CD14-positive monocyte (primary cell): Measurements from ENCODE around the gene RIMS3. TPM values are rescaled to one million over a fixed set of nuclear protein-coding genes. Genes with fewer than 3 reads are reported as not detected.
"Not testable (repeated sequence)": the region's sequence is repeated elsewhere in the genome, so short reads cannot be mapped to it uniquely, and the experiment has no call there.

Experiments used
- DNase-seq, 3 donors: peaks; one replicate each; pipeline ENCODE4 v3.0.0-alpha.2; 2011 to 2022
- H2AFZ ChIP-seq: 2 replicates; pipeline ENCODE4 v1.6.0; 2012; ENCODE audit warnings: mild to moderate bottlenecking, low read depth, low read length, inconsistent platforms; ENCODE audit not compliant: insufficient read depth, poor library complexity, severe bottlenecking
- H3K27ac ChIP-seq, 2 donors: 1 replicate in 1 of 2; 2 replicates in 1 of 2; pipeline ENCODE4 v1.5.1; 2012 to 2013; ENCODE audit warnings: low read length in 2 of 2, control low read depth in 1 of 2, inconsistent platforms in 1 of 2, low read depth in 1 of 2, mild to moderate bottlenecking in 1 of 2
- H3K27me3 ChIP-seq, 2 donors: one replicate each; pipeline versions ENCODE4 v1.6.0 to v1.6.1; 2011 to 2013; ENCODE audit warnings: low read length in 2 of 2; ENCODE audit not compliant: control insufficient read depth in 2 of 2, insufficient read depth in 2 of 2
- H3K36me3 ChIP-seq, 2 donors: replicated peaks in 1 of 2; 1 replicate in 1 of 2; 2 replicates in 1 of 2; pipeline versions ENCODE4 v1.5.1 to v1.6.1; 2012 to 2013; ENCODE audit warnings: low read length in 2 of 2, control low read depth in 1 of 2, inconsistent platforms in 1 of 2, mild to moderate bottlenecking in 1 of 2; ENCODE audit not compliant: insufficient read depth in 2 of 2, control insufficient read depth in 1 of 2
- H3K4me1 ChIP-seq, 2 donors: 1 replicate in 1 of 2; 2 replicates in 1 of 2; pipeline versions ENCODE4 v1.5.1 to v1.6.1; 2012 to 2013; ENCODE audit warnings: low read length in 2 of 2, control low read depth in 1 of 2, inconsistent platforms in 1 of 2, mild to moderate bottlenecking in 1 of 2, moderate library complexity in 1 of 2; ENCODE audit not compliant: insufficient read depth in 2 of 2, control insufficient read depth in 1 of 2
- H3K4me2 ChIP-seq: replicated peaks from 2 replicates; pipeline ENCODE3; 2012; ENCODE audit warnings: low read length, moderate library complexity, mild to moderate bottlenecking; ENCODE audit not compliant: poor library complexity, severe bottlenecking; ENCODE audit errors: extremely low read depth
- H3K4me3 ChIP-seq, 3 experiments: fragments of 200-600 bp in 1 of 3; sonication (generic) in 1 of 3; replicated peaks in 1 of 3; 1 replicate in 2 of 3; 2 replicates in 1 of 3; pipeline ENCODE4 v1.5.1; 2011 to 2013; ENCODE audit warnings: low read length in 3 of 3, mild to moderate bottlenecking in 3 of 3, control low read depth in 2 of 3, low read depth in 2 of 3, inconsistent platforms in 1 of 3, moderate library complexity in 1 of 3
- H3K79me2 ChIP-seq: 2 replicates; pipeline ENCODE4 v1.6.0; 2012; ENCODE audit warnings: mild to moderate bottlenecking, control low read depth, inconsistent platforms, low read length, moderate library complexity; ENCODE audit not compliant: insufficient read depth
- H3K9ac ChIP-seq: 2 replicates; pipeline ENCODE4 v1.6.0; 2017; ENCODE audit warnings: low read length, mild to moderate bottlenecking; ENCODE audit not compliant: insufficient read depth, poor library complexity, severe bottlenecking
- H3K9me3 ChIP-seq, 2 donors: replicated peaks in 1 of 2; 1 replicate in 1 of 2; 2 replicates in 1 of 2; pipeline versions ENCODE4 v1.5.1 to v1.6.1; 2012 to 2013; ENCODE audit warnings: low read length in 2 of 2, control low read depth in 1 of 2; ENCODE audit not compliant: control insufficient read depth in 1 of 2, insufficient read depth in 1 of 2
- H4K20me1 ChIP-seq: 2 replicates; pipeline ENCODE4 v1.6.0; 2012; ENCODE audit warnings: mild to moderate bottlenecking, low read length, control low read depth, moderate library complexity; ENCODE audit not compliant: insufficient read depth
- H3K27ac Mint-ChIP-seq, 7 donors: one replicate each; pipeline ENCODE4 v1.8.0; 2020; ENCODE audit warnings: mild to moderate bottlenecking in 7 of 7, mixed read lengths in 7 of 7, moderate library complexity in 6 of 7, inconsistent platforms in 2 of 7
- H3K27me3 Mint-ChIP-seq, 3 donors: one replicate each; pipeline ENCODE4 v1.8.0; 2021 to 2022; ENCODE audit warnings: low read depth in 3 of 3, mild to moderate bottlenecking in 3 of 3, mixed read lengths in 3 of 3, moderate library complexity in 3 of 3, inconsistent platforms in 1 of 3
- H3K36me3 Mint-ChIP-seq, 2 donors: one replicate each; pipeline ENCODE4 v1.8.0; 2020; ENCODE audit warnings: mixed read lengths in 2 of 2, inconsistent platforms in 1 of 2, mild to moderate bottlenecking in 1 of 2
- H3K4me1 Mint-ChIP-seq: one replicate; pipeline ENCODE4 v1.8.0; 2020; ENCODE audit warnings: mild to moderate bottlenecking, mixed read lengths
- H3K4me3 Mint-ChIP-seq, 2 donors: one replicate each; pipeline ENCODE4 v1.8.0; 2020; ENCODE audit warnings: mild to moderate bottlenecking in 2 of 2, mixed read lengths in 2 of 2, moderate library complexity in 1 of 2
- H3K9me3 Mint-ChIP-seq, 7 donors: one replicate each; pipeline ENCODE4 v1.8.0; 2020 to 2022; ENCODE audit warnings: mixed read lengths in 7 of 7, mild to moderate bottlenecking in 6 of 7, moderate library complexity in 6 of 7, inconsistent platforms in 2 of 7
- CTCF ChIP-seq: fragments of 200-600 bp; IDR thresholded peaks from one replicate; pipeline ENCODE4 v1.8.0; 2022; ENCODE audit warnings: antibody characterized with exemption, mild to moderate bottlenecking
- WGBS: methylation state at CpG from one replicate; pipeline ENCODE4 v1.1.5; 2013; ENCODE audit warnings: missing lambda C conversion rate; ENCODE audit not compliant: insufficient coverage; 5-methylcytosine and 5-hydroxymethylcytosine counted together
- intact Hi-C, 2 donors: fragments of 100-400 bp; cut with micrococcal nuclease; formaldehyde crosslinking; loops; one replicate each; pipeline versions ENCODE4 v1.15.0 to v1.15.1; 2023
- polyA plus RNA-seq, 3 donors: library from polyadenylated mRNA; depleted of rRNA in 1 of 3; unstranded in 2 of 3; stranded (reverse) in 1 of 3; fragments of 300-500 nt in 2 of 3; fragments of >200 nt in 1 of 3; fragmentation: Illumina TruSeq in 2 of 3; gene quantifications; 1 replicate in 2 of 3; 2 replicates in 1 of 3; pipeline ENCODE4 v1.2.3, GENCODE V29; 2012 to 2021

Gene RIMS3
- polyA plus RNA-seq, 3 donors: 0.15 to 1.0 (median 0.26) TPM

DNA sequence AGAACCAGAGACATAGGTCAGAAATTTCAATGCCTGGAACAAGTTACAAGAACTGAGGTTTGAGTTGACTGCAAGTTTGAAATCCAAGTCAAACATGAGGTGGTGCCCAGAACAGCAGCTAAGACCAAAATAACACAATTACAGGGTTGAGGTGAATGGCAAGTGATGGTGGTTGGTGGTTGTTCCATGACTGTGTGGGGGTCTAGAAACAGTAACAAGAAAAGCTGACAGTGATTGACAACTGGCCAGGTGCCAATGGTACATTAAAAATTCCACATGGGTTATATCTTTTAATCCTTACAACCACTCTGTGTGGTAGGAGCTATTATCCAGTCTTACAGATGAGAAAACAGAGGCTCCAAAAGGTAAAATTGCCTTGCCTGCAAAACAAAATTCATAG lies 32.0 kb downstream of the RIMS3 start:
- H3K27ac Mint-ChIP-seq: peak overlapping the region in 3 of 7 donors; percentile 12 to 33 (median 15)
- DNase-seq: no peak
- H3K27me3 ChIP-seq: no peaks in the 10 kb centered on the region
- H3K4me3 Mint-ChIP-seq: no peak overlapping the region
- H3K4me3 ChIP-seq: peak overlapping the region in 1 of 3 experiments; percentile 22
- peak overlapping the region in 1 of 2 donors; percentile 34 for H3K27ac ChIP-seq
- no peaks in the 10 kb centered on the region for H3K79me2 ChIP-seq
- intact Hi-C loops: no loop called here
- no peaks in the 10 kb centered on the region for H3K36me3 Mint-ChIP-seq
- H3K4me1 ChIP-seq: peaks cover 5 to 17% of the 10 kb centered on the region in 2 donors
- peaks cover 13% of the 10 kb centered on the region for H3K4me1 Mint-ChIP-seq
- no peak for TF ChIP-seq CTCF
- no peaks in the 10 kb centered on the region for H3K36me3 ChIP-seq
- peaks cover 1 to 4% (median 1%) of the 10 kb centered on the region in 3 donors for H3K27me3 Mint-ChIP-seq
- H3K9ac ChIP-seq: no peak overlapping the region
- peaks cover 0 to 2% (median 0%) of the 10 kb centered on the region in 7 donors for H3K9me3 Mint-ChIP-seq
- peak overlapping the region; percentile 24 for H2AFZ ChIP-seq
- no peak overlapping the region for H3K4me2 ChIP-seq
- H4K20me1 ChIP-seq: no peaks in the 10 kb centered on the region
- no peaks in the 10 kb centered on the region for H3K9me3 ChIP-seq

DNA sequence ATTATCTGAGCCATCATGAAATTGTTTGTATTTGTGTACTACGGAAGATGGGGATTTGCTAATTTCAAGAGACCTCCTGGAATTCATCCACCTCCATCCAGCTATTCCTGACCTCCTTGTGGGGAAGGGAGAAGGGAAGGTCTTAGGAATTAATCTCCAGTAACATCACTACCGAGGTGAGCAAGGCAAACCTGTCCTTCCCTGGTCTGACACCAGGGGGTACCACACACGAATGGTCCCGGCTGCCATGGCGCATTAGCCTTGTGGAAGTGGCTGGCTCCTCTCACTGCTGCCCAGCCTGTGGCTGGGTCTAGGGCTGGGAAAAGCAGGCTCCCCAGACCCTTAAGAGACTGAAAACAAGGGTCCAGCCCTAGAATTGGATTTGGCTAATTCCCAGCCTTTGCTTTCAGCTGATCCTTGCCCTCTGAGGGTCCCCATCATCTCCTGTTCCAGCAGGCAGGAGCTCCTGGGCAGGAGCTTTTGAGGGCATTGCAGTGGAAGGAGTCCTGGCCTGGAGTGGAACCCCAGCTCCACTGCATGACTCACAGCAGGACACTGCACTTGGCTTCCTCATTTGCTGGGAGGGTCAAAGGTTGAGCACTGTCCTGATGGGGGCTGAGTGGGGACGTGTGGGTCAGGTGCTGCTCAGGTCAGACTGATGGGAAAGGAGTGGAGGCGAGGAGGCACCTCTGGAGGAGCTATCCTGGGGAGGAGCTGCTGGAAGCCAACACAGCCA lies 34.8 kb downstream of the RIMS3 start:
- Histone ChIP-seq H3K9ac (no peak overlapping the region), H4K20me1 (no peaks in the 10 kb centered on the region), H3K9me3 (no peaks in the 10 kb centered on the region), H3K36me3 (no peaks in the 10 kb centered on the region), H3K79me2 (no peaks in the 10 kb centered on the region), H3K4me1 (peaks cover 5 to 17% of the 10 kb centered on the region in 2 donors), H3K4me3 (no peak overlapping the region), H3K4me2 (no peak overlapping the region), H3K27ac (no peak overlapping the region), H2AFZ (no peak overlapping the region), H3K27me3 (no peaks in the 10 kb centered on the region)
- peaks cover 13% of the 10 kb centered on the region for H3K4me1 Mint-ChIP-seq
- no peaks in the 10 kb centered on the region for H3K9me3 Mint-ChIP-seq
- no peak overlapping the region for H3K4me3 Mint-ChIP-seq
- no peak for DNase-seq
- H3K27me3 Mint-ChIP-seq: peaks cover 0 to 1% (median 0%) of the 10 kb centered on the region in 3 donors
- 67% methylated on average over 4 of the region's 7 CpGs for WGBS
- H3K27ac Mint-ChIP-seq: no peak overlapping the region
- intact Hi-C loops: no loop called here
- peak; percentile 28 for TF ChIP-seq CTCF
- no peaks in the 10 kb centered on the region for H3K36me3 Mint-ChIP-seq

GRCh38 chr1:40629546-40629945 lies 35.9 kb downstream of the RIMS3 start:
- WGBS: 38% methylated on average over 3 of the region's 4 CpGs
- H3K36me3 Mint-ChIP-seq, H3K9ac ChIP-seq, H4K20me1 ChIP-seq, H3K4me2 ChIP-seq, H3K4me3 Mint-ChIP-seq, H3K9me3 Mint-ChIP-seq, H2AFZ ChIP-seq, H3K9me3 ChIP-seq, H3K27me3 Mint-ChIP-seq, H3K4me3 ChIP-seq, DNase-seq, H3K27me3 ChIP-seq, H3K36me3 ChIP-seq, H3K79me2 ChIP-seq, H3K27ac Mint-ChIP-seq, H3K27ac ChIP-seq, intact Hi-C loops: not testable (repeated sequence)
- H3K4me1 Mint-ChIP-seq: peaks cover 13% of the 10 kb centered on the region
- peaks cover 5 to 17% of the 10 kb centered on the region in 2 donors for H3K4me1 ChIP-seq
